DOHH2 (cell line): ENCODE results near the gene MCF2L2.

Experiments used
- CTCF ChIP-seq: fragments of 200-600 bp; sonication (generic); IDR thresholded peaks from one replicate; pipeline ENCODE4 v1.5.1; 2014; ENCODE audit warnings: antibody characterized with exemption, mild to moderate bottlenecking, low read depth, low read length; ENCODE audit not compliant: poor library complexity, severe bottlenecking
- EZH2phosphoT487 ChIP-seq: fragments of 200-600 bp; sonication (generic); IDR thresholded peaks from 2 replicates; pipeline ENCODE4 v1.6.1; 2017; ENCODE audit warnings: borderline replicate concordance, mild to moderate bottlenecking, antibody characterized with exemption, low read length, moderate library complexity, mixed read lengths

- no peak for TF ChIP-seq EZH2phosphoT487
- no peak for TF ChIP-seq CTCF
Measured at GRCh38 chr3:183285828-183286457, 142.5 kb downstream of the MCF2L2 start.
